SK-N-MC (cell line): ENCODE results near the gene ADORA3.
A peak's percentile ranks its signal among the peaks of the same experiment; 100 is the strongest.

ENCODE experiments used
- DNase-seq: peaks from one replicate; pipeline ENCODE4 v3.0.0-alpha.2; 2011; ENCODE audit warnings: low read depth, low spot score
- H3K27ac ChIP-seq: fragments of 200-600 bp; sonication (generic); 2 replicates; pipeline ENCODE4 v1.5.1; 2016; ENCODE audit warnings: mixed run types
- H3K36me3 ChIP-seq: fragments of 200-600 bp; sonication (generic); 2 replicates; pipeline ENCODE4 v1.6.1; 2017; ENCODE audit warnings: antibody characterized with exemption, low read length, mixed read lengths; ENCODE audit not compliant: insufficient read depth
- H3K4me3 ChIP-seq: fragments of 200-600 bp; sonication (generic); 2 replicates; pipeline ENCODE4 v1.5.1; 2016
- H3K9ac ChIP-seq: fragments of 200-600 bp; sonication (generic); 2 replicates; pipeline ENCODE4 v1.8.0; 2017; ENCODE audit warnings: mixed run types, mixed read lengths; ENCODE audit not compliant: insufficient read length
- H3K9me3 ChIP-seq: fragments of 200-600 bp; sonication (generic); 2 replicates; pipeline ENCODE4 v1.6.1; 2017; ENCODE audit warnings: low read depth, mild to moderate bottlenecking, antibody characterized with exemption, low read length, moderate library complexity, mixed read lengths
- EZH2 ChIP-seq: fragments of 200-600 bp; sonication (generic); IDR thresholded peaks from one replicate; pipeline ENCODE4 v1.6.1; 2017; ENCODE audit warnings: antibody characterized with exemption
- FOXP2 ChIP-seq: optimal IDR thresholded peaks from 2 replicates; pipeline ENCODE3; 2011; ENCODE audit warnings: mild to moderate bottlenecking, moderate library complexity; ENCODE audit not compliant: insufficient read depth; ENCODE audit errors: extremely low read length, control extremely low read depth

ADORA3 gene

GRCh38 chr1:111449703-111450017, 53.8 kb downstream of the ADORA3 start:
- peak overlapping the region; percentile 86 for H3K27ac ChIP-seq
- peak overlapping the region; percentile 99 for H3K4me3 ChIP-seq
- no peaks in the 10 kb centered on the region for H3K9me3 ChIP-seq
- TF ChIP-seq FOXP2 (no peak), EZH2 (no peak)
- H3K36me3 ChIP-seq = peaks cover 67% of the 10 kb centered on the region
- no peak for DNase-seq
- peak overlapping the region; percentile 100 for H3K9ac ChIP-seq
